GM21619 (cell line): Measurements from ENCODE around the gene CUL5.
"Not testable (repeated sequence)": the region's sequence is repeated elsewhere in the genome, so short reads cannot be mapped to it uniquely, and the experiment has no call there.

Experiments
- ATAC-seq: cut with Tn5 transposase; IDR thresholded peaks from one replicate; pipeline ENCODE4 v1.9.1; 2021; ENCODE audit not compliant: unreplicated experiment

Gene CUL5

GRCh38 chr11:108111126-108111525 is 102.4 kb downstream of the CUL5 start:
- no peak for ATAC-seq

GRCh38 chr11:108112057-108112456 is 103.4 kb downstream of the CUL5 start:
- ATAC-seq, result no peak

GRCh38 chr11:108115500-108116140 is 106.9 kb downstream of the CUL5 start:
- no peak for ATAC-seq

- no peak for ATAC-seq
Measured at GRCh38 chr11:108117746-108118371, 109.2 kb downstream of the CUL5 start.

- peak; percentile 12 for ATAC-seq
Measured at GRCh38 chr11:108120936-108121273, 112.2 kb downstream of the CUL5 start.

- ATAC-seq, result peak; percentile 96
Measured at GRCh38 chr11:108121274-108122155, 112.8 kb downstream of the CUL5 start, which contains the start of gene ACAT1. Gene ACAT1 (plus strand): TSS chr11:108121567. CDS start chr11:108121607, 40 bp downstream.

- ATAC-seq, result no peak
Measured at GRCh38 chr11:108122166-108122628, 113.5 kb downstream of the CUL5 start.

- ATAC-seq, result no peak
Measured at GRCh38 chr11:108125096-108125495, 116.4 kb downstream of the CUL5 start.

GRCh38 chr11:108128772-108129171 is 120.1 kb downstream of the CUL5 start:
- no peak for ATAC-seq

GRCh38 chr11:108131993-108132392 is 123.3 kb downstream of the CUL5 start:
- no peak for ATAC-seq

- ATAC-seq, result not testable (repeated sequence)
Measured at GRCh38 chr11:108132993-108133538, 124.4 kb downstream of the CUL5 start.

GRCh38 chr11:108135845-108136544 is 127.3 kb downstream of the CUL5 start:
- no peak for ATAC-seq

GRCh38 chr11:108137212-108137611 is 128.5 kb downstream of the CUL5 start:
- no peak for ATAC-seq

GRCh38 chr11:108142304-108142703 is 133.6 kb downstream of the CUL5 start:
- ATAC-seq, result no peak

GRCh38 chr11:108144615-108145014 is 135.9 kb downstream of the CUL5 start:
- no peak for ATAC-seq

- ATAC-seq, result no peak
Measured at GRCh38 chr11:108147150-108147549, 138.5 kb downstream of the CUL5 start.

GRCh38 chr11:108148556-108148955 is 139.9 kb downstream of the CUL5 start:
- ATAC-seq, result no peak

GRCh38 chr11:108154591-108154990 is 145.9 kb downstream of the CUL5 start:
- ATAC-seq, result no peak
